Immature natural killer cell (primary cell): ENCODE measurements around the gene PIH1D1. TPM values are rescaled to one million over a fixed set of nuclear protein-coding genes. Genes with fewer than 3 reads are reported as not detected.

Experiments
- polyA plus RNA-seq, 3 donors: library from polyadenylated mRNA; unstranded; fragments of 300-500 nt; fragmentation: Illumina TruSeq; gene quantifications; one replicate each; pipeline ENCODE4 v1.2.3, GENCODE V29; 2021

PIH1D1 gene
- polyA plus RNA-seq, 3 donors from 2014 or later, result 91.4 to 97.6 (median 93.3) TPM

Other genes starting within 250 kb of the PIH1D1 start
- 1 to 10 TPM; 3.0 to 9.0 (median 4.4) TPM for gene SLC6A16, start 126.6 kb downstream of the PIH1D1 start, polyA plus RNA-seq
- gene CD37, start 116.4 kb downstream of the PIH1D1 start, polyA plus RNA-seq, result 100 to 1,000 TPM; 104 to 179 (median 106) TPM
- gene TEAD2, start 89.4 kb downstream of the PIH1D1 start, polyA plus RNA-seq, result not detected
- not detected for gene DKKL1, start 87.9 kb downstream of the PIH1D1 start, polyA plus RNA-seq
- gene KASH5, start 63.6 kb downstream of the PIH1D1 start, polyA plus RNA-seq, result not detected
- gene PTH2, start 28.4 kb downstream of the PIH1D1 start, polyA plus RNA-seq, result not detected
- not detected for gene GFY, start 26.4 kb downstream of the PIH1D1 start, polyA plus RNA-seq
- gene SLC17A7, start 10.3 kb downstream of the PIH1D1 start, polyA plus RNA-seq, result not detected
- gene ALDH16A1, start 1.4 kb upstream of the PIH1D1 start, polyA plus RNA-seq, result 10 to 100 TPM; 37.2 to 57.0 (median 42.4) TPM
- gene FLT3LG, start 22.4 kb upstream of the PIH1D1 start, polyA plus RNA-seq, result 10 to 100 TPM; 22.6 to 36.6 (median 28.3) TPM
- 1,000 to 10,000 TPM in 2 of 3 donors, 100 to 1,000 TPM in 1; 840 to 2,055 (median 1,247) TPM for gene RPL13A, start 35.8 kb upstream of the PIH1D1 start, polyA plus RNA-seq
- gene RPS11, start 44.6 kb upstream of the PIH1D1 start, polyA plus RNA-seq, result 1,000 to 10,000 TPM; 1,178 to 2,153 (median 1,290) TPM
- 10 to 100 TPM; 13.8 to 35.9 (median 34.9) TPM for gene FCGRT, start 60.8 kb upstream of the PIH1D1 start, polyA plus RNA-seq
- gene RCN3, start 76.2 kb upstream of the PIH1D1 start, polyA plus RNA-seq, result 1 to 10 TPM in 2 of 3 donors, under 1 TPM in 1; 0.86 to 1.7 (median 1.0) TPM
- gene NOSIP, start 128.7 kb upstream of the PIH1D1 start, polyA plus RNA-seq, result 100 to 1,000 TPM; 196 to 251 (median 239) TPM
- gene PRRG2, start 129.5 kb upstream of the PIH1D1 start, polyA plus RNA-seq, result under 1 TPM in 1 of 3 donors, not detected in 2; 0.78 TPM
- gene PRR12, start 139.4 kb upstream of the PIH1D1 start, polyA plus RNA-seq, result 1 to 10 TPM in 2 of 3 donors, under 1 TPM in 1; 0.21 to 4.0 (median 2.0) TPM
- gene RRAS, start 188.3 kb upstream of the PIH1D1 start, polyA plus RNA-seq, result 10 to 100 TPM in 2 of 3 donors, 1 to 10 TPM in 1; 9.0 to 17.3 (median 13.5) TPM
- 1 to 10 TPM in 1 of 3 donors, under 1 TPM in 1, not detected in 1; 0.87 to 2.6 TPM for gene SCAF1, start 190.4 kb upstream of the PIH1D1 start, polyA plus RNA-seq
- gene IRF3, start 214.0 kb upstream of the PIH1D1 start, polyA plus RNA-seq, result 10 to 100 TPM; 63.8 to 82.0 (median 78.9) TPM
- gene BCL2L12, start 214.1 kb upstream of the PIH1D1 start, polyA plus RNA-seq, result 10 to 100 TPM; 12.0 to 21.1 (median 20.4) TPM
- gene PRMT1, start 225.5 kb upstream of the PIH1D1 start, polyA plus RNA-seq, result 100 to 1,000 TPM; 125 to 204 (median 188) TPM
- under 1 TPM in 1 of 3 donors, not detected in 2; 0.28 TPM for gene ADM5, start 237.8 kb upstream of the PIH1D1 start, polyA plus RNA-seq
- not detected for gene CPT1C, start 239.3 kb upstream of the PIH1D1 start, polyA plus RNA-seq